Astrocyte (in vitro differentiated cells and primary cell): ENCODE measurements around the gene DNAH6. TPM values are rescaled to one million over a fixed set of nuclear protein-coding genes. Genes with fewer than 3 reads are reported as not detected.

Experiments
- DNase-seq: peaks from one replicate; pipeline ENCODE4 v3.0.0-alpha.2; 2010; ENCODE audit warnings: low read depth
- FAIRE-seq: peaks from 2 replicates; lab custom pipeline; 2011; peaks lifted over from hg19 to GRCh38; lab: Jason Lieb, UNC
- H2AFZ ChIP-seq: 2 replicates; pipeline ENCODE4 v1.6.0; 2012; ENCODE audit warnings: low read depth, low read length, inconsistent platforms
- H3K27ac ChIP-seq: 2 replicates; pipeline ENCODE4 v1.5.1; 2011; ENCODE audit warnings: low read depth, low read length, inconsistent platforms
- H3K27me3 ChIP-seq: 2 replicates; pipeline ENCODE4 v1.6.0; 2011; ENCODE audit warnings: low read length, inconsistent platforms; ENCODE audit not compliant: insufficient read depth
- H3K36me3 ChIP-seq: 2 replicates; pipeline ENCODE4 v1.5.1; 2011; ENCODE audit warnings: low read length, inconsistent platforms; ENCODE audit not compliant: insufficient read depth
- H3K4me1 ChIP-seq: 2 replicates; pipeline ENCODE4 v1.5.1; 2011; ENCODE audit warnings: low read length, inconsistent platforms; ENCODE audit not compliant: insufficient read depth
- H3K4me2 ChIP-seq: 2 replicates; pipeline ENCODE4 v1.6.0; 2012; ENCODE audit warnings: low read length, inconsistent platforms
- H3K4me3 ChIP-seq: 2 replicates; pipeline ENCODE4 v1.5.1; 2011; ENCODE audit warnings: low read depth, mild to moderate bottlenecking, low read length, inconsistent platforms; ENCODE audit not compliant: insufficient read depth
- H3K79me2 ChIP-seq: 2 replicates; pipeline ENCODE4 v1.6.0; 2012; ENCODE audit warnings: mild to moderate bottlenecking, low read length, inconsistent platforms; ENCODE audit not compliant: insufficient read depth
- H3K9ac ChIP-seq: 2 replicates; pipeline ENCODE4 v1.6.0; 2012; ENCODE audit warnings: mild to moderate bottlenecking, low read length, inconsistent platforms
- H3K9me3 ChIP-seq: 2 replicates; pipeline ENCODE4 v1.5.1; 2012; ENCODE audit warnings: low read depth, mild to moderate bottlenecking, low read length, inconsistent platforms; ENCODE audit not compliant: insufficient read depth
- H4K20me1 ChIP-seq: 2 replicates; pipeline ENCODE4 v1.6.0; 2012; ENCODE audit warnings: low read length, inconsistent platforms; ENCODE audit not compliant: insufficient read depth
- H3K27ac Mint-ChIP-seq: one replicate; pipeline ENCODE4 v1.8.0; 2021; ENCODE audit warnings: mild to moderate bottlenecking, mixed read lengths; ENCODE audit not compliant: unreplicated experiment
- H3K27me3 Mint-ChIP-seq: one replicate; pipeline ENCODE4 v1.8.0; 2021; ENCODE audit warnings: low read depth, mixed read lengths; ENCODE audit not compliant: unreplicated experiment
- H3K36me3 Mint-ChIP-seq: one replicate; pipeline ENCODE4 v1.8.0; 2021; ENCODE audit warnings: low read depth, mixed read lengths; ENCODE audit not compliant: unreplicated experiment
- H3K4me1 Mint-ChIP-seq: one replicate; pipeline ENCODE4 v1.8.0; 2021; ENCODE audit warnings: low read depth, mixed read lengths; ENCODE audit not compliant: unreplicated experiment
- H3K4me3 Mint-ChIP-seq: one replicate; pipeline ENCODE4 v1.8.0; 2021; ENCODE audit warnings: mild to moderate bottlenecking, moderate library complexity, mixed read lengths; ENCODE audit not compliant: unreplicated experiment
- H3K9me3 Mint-ChIP-seq: one replicate; pipeline ENCODE4 v1.8.0; 2021; ENCODE audit warnings: mild to moderate bottlenecking, mixed read lengths; ENCODE audit not compliant: unreplicated experiment
- CTCF ChIP-seq: IDR thresholded peaks from 2 replicates; pipeline ENCODE4 v1.5.1; 2011; ENCODE audit warnings: low read depth, mild to moderate bottlenecking, inconsistent platforms, low read length, moderate library complexity; ENCODE audit not compliant: insufficient read depth
- EZH2 ChIP-seq: IDR thresholded peaks from 2 replicates; pipeline ENCODE4 v1.6.1; 2012; ENCODE audit warnings: mild to moderate bottlenecking, low read length, inconsistent platforms; ENCODE audit not compliant: insufficient read depth
- total RNA-seq: library from RNA; stranded (reverse); gene quantifications from 2 replicates; pipeline ENCODE4 v1.2.1, GENCODE V29; 2021

Gene DNAH6
- total RNA-seq, 1 donor from 2014 or later, result 0.20 TPM

- Histone ChIP-seq H3K79me2 (no peaks in the 10 kb centered on the region), H3K4me3 (no peak overlapping the region), H3K9me3 (peaks cover 4% of the 10 kb centered on the region), H3K4me2 (no peak overlapping the region), H2AFZ (no peak overlapping the region), H3K4me1 (no peaks in the 10 kb centered on the region), H3K9ac (no peak overlapping the region), H3K27me3 (no peaks in the 10 kb centered on the region), H3K36me3 (no peaks in the 10 kb centered on the region), H4K20me1 (no peaks in the 10 kb centered on the region), H3K27ac (no peak overlapping the region)
- H3K27me3 Mint-ChIP-seq, result no peaks in the 10 kb centered on the region
- H3K9me3 Mint-ChIP-seq, result peaks cover 39% of the 10 kb centered on the region
- TF ChIP-seq CTCF, result no peak
- H3K4me1 Mint-ChIP-seq, result peaks cover 1% of the 10 kb centered on the region
- H3K4me3 Mint-ChIP-seq, result no peak overlapping the region
- no peak overlapping the region for H3K27ac Mint-ChIP-seq
- DNase-seq (no peak), FAIRE-seq (no peak)
- H3K36me3 Mint-ChIP-seq, result peaks cover 7% of the 10 kb centered on the region
These were observed 43.3 kb upstream of the DNAH6 start for GRCh38 chr2:84472856-84473565.

- Histone ChIP-seq H3K79me2 (no peaks in the 10 kb centered on the region), H2AFZ (no peak overlapping the region), H3K9me3 (peaks cover 4% of the 10 kb centered on the region), H3K9ac (no peak overlapping the region), H3K36me3 (no peaks in the 10 kb centered on the region), H3K27ac (no peak overlapping the region), H3K4me3 (no peak overlapping the region), H4K20me1 (no peaks in the 10 kb centered on the region), H3K4me1 (no peaks in the 10 kb centered on the region), H3K27me3 (no peaks in the 10 kb centered on the region), H3K4me2 (no peak overlapping the region)
- no peak overlapping the region for H3K27ac Mint-ChIP-seq
- H3K4me3 Mint-ChIP-seq, result no peak overlapping the region
- no peaks in the 10 kb centered on the region for H3K27me3 Mint-ChIP-seq
- TF ChIP-seq CTCF, result no peak
- no peak for TF ChIP-seq EZH2
- peaks cover 9% of the 10 kb centered on the region for H3K36me3 Mint-ChIP-seq
- FAIRE-seq, result no peak
- peaks cover 47% of the 10 kb centered on the region for H3K9me3 Mint-ChIP-seq
- DNase-seq, result no peak
- peaks cover 1% of the 10 kb centered on the region for H3K4me1 Mint-ChIP-seq
These were observed 42.1 kb upstream of the DNAH6 start for GRCh38 chr2:84474176-84474575.

GRCh38 chr2:84477886-84478285 is 38.4 kb upstream of the DNAH6 start:
- Histone ChIP-seq H3K36me3 (no peaks in the 10 kb centered on the region), H3K4me3 (no peak overlapping the region), H3K9me3 (no peaks in the 10 kb centered on the region), H4K20me1 (no peaks in the 10 kb centered on the region), H3K79me2 (no peaks in the 10 kb centered on the region), H2AFZ (no peak overlapping the region), H3K4me2 (no peak overlapping the region), H3K27me3 (no peaks in the 10 kb centered on the region), H3K9ac (no peak overlapping the region), H3K27ac (no peak overlapping the region), H3K4me1 (peaks cover 6% of the 10 kb centered on the region)
- Mint-ChIP-seq H3K27ac (peak overlapping the region; percentile 87), H3K4me1 (peaks cover 16% of the 10 kb centered on the region), H3K36me3 (peaks cover 8% of the 10 kb centered on the region), H3K4me3 (no peak overlapping the region), H3K27me3 (no peaks in the 10 kb centered on the region), H3K9me3 (peaks cover 29% of the 10 kb centered on the region)
- TF ChIP-seq EZH2 (no peak), CTCF (no peak)
- DNase-seq (no peak), FAIRE-seq (no peak)
